ENCODE measurements around the gene PAX5. TPM values are rescaled to one million over a fixed set of nuclear protein-coding genes. Genes with fewer than 3 reads are reported as not detected.

PAX5 gene
- total RNA-seq, 1 donor from 2014 or later = 1.3 TPM

- peaks cover 6% of the 10 kb centered on the region for H3K27me3 Mint-ChIP-seq (ENCODE audit: unreplicated experiment)
- no peaks in the 10 kb centered on the region for H3K9me3 Mint-ChIP-seq (ENCODE audit: unreplicated experiment)
- H3K36me3 Mint-ChIP-seq (ENCODE audit: low read depth, unreplicated experiment) = no peaks in the 10 kb centered on the region
- no peak overlapping the region for H3K4me3 Mint-ChIP-seq (ENCODE audit: unreplicated experiment)
- no peaks in the 10 kb centered on the region for H3K4me1 Mint-ChIP-seq (ENCODE audit: unreplicated experiment)
- H3K27ac Mint-ChIP-seq (ENCODE audit: unreplicated experiment) = no peak overlapping the region
- TF ChIP-seq, protein P1, sequence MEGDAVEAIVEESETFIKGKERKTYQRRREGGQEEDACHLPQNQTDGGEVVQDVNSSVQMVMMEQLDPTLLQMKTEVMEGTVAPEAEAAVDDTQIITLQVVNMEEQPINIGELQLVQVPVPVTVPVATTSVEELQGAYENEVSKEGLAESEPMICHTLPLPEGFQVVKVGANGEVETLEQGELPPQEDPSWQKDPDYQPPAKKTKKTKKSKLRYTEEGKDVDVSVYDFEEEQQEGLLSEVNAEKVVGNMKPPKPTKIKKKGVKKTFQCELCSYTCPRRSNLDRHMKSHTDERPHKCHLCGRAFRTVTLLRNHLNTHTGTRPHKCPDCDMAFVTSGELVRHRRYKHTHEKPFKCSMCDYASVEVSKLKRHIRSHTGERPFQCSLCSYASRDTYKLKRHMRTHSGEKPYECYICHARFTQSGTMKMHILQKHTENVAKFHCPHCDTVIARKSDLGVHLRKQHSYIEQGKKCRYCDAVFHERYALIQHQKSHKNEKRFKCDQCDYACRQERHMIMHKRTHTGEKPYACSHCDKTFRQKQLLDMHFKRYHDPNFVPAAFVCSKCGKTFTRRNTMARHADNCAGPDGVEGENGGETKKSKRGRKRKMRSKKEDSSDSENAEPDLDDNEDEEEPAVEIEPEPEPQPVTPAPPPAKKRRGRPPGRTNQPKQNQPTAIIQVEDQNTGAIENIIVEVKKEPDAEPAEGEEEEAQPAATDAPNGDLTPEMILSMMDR (IDR thresholded peaks at IDR 0.05; ENCODE audit: unreplicated experiment) = no peak
- DNase-seq (ENCODE audit: low spot score) = no peak
Observed at GRCh38 chr9:36889844-36890243, 144.2 kb downstream of the PAX5 start.

DNA sequence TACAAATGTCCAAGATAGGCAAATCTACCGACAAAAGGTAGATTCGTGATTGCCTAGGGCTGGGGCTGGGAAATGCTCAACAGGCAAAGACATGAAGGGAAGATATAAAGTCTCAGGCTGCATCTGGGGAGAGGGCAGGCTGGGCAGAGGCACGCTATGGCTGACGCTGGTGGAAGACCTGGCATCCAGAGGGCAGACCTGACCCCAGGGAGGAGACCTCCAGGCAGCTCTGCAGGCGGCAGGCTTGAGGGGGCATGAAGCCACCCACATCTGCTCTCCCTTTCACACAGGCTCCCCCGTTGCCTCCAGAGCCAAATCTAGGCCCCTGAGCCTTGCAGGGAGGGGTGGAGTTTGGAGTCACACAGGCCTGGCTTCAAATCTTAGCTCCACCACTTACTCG is 145.5 kb downstream of the PAX5 start:
- Mint-ChIP-seq H3K9me3 (ENCODE audit: unreplicated experiment) (no peaks in the 10 kb centered on the region), H3K27me3 (ENCODE audit: unreplicated experiment) (no peaks in the 10 kb centered on the region), H3K27ac (ENCODE audit: unreplicated experiment) (no peak overlapping the region), H3K4me3 (ENCODE audit: unreplicated experiment) (no peak overlapping the region), H3K36me3 (ENCODE audit: low read depth, unreplicated experiment) (no peaks in the 10 kb centered on the region), H3K4me1 (ENCODE audit: unreplicated experiment) (no peaks in the 10 kb centered on the region)
- TF ChIP-seq, protein P1 (IDR thresholded peaks at IDR 0.05; ENCODE audit: unreplicated experiment) = no peak
- no peak for DNase-seq (ENCODE audit: low spot score)

DNA sequence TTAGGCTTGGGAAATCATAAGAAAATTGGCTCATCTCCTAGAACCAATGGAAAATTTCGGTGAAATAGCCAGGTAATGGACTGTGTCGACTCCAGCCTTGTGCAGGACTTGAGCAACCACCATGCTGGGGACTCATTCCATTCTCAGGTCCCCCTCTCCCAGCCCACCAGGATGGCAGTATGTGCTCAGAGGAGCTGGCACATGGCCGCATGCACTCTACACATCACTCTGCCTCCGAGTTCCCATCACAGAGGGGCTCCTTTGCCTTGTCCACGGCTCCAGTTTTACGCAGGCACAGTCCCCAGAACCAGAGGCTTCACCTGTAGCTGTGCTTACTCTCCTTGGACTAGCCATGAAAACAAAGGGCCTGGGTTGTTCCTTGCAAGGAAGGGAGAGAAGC is 149.3 kb downstream of the PAX5 start:
- no peak for DNase-seq (ENCODE audit: low spot score)
- no peaks in the 10 kb centered on the region for H3K4me1 Mint-ChIP-seq (ENCODE audit: unreplicated experiment)
- TF ChIP-seq, protein P1 (IDR thresholded peaks at IDR 0.05; ENCODE audit: unreplicated experiment) = no peak
- H3K9me3 Mint-ChIP-seq (ENCODE audit: unreplicated experiment) = no peaks in the 10 kb centered on the region
- H3K4me3 Mint-ChIP-seq (ENCODE audit: unreplicated experiment) = no peak overlapping the region
- H3K27me3 Mint-ChIP-seq (ENCODE audit: unreplicated experiment) = peaks cover 1% of the 10 kb centered on the region
- H3K36me3 Mint-ChIP-seq (ENCODE audit: low read depth, unreplicated experiment) = no peaks in the 10 kb centered on the region
- no peak overlapping the region for H3K27ac Mint-ChIP-seq (ENCODE audit: unreplicated experiment)

- peaks cover 3% of the 10 kb centered on the region for H3K27me3 Mint-ChIP-seq (ENCODE audit: unreplicated experiment)
- no peak overlapping the region for H3K27ac Mint-ChIP-seq (ENCODE audit: unreplicated experiment)
- no peak overlapping the region for H3K4me3 Mint-ChIP-seq (ENCODE audit: unreplicated experiment)
- H3K36me3 Mint-ChIP-seq (ENCODE audit: low read depth, unreplicated experiment) = peaks cover 3% of the 10 kb centered on the region
- DNase-seq (ENCODE audit: low spot score) = no peak
- TF ChIP-seq, protein P1 (IDR thresholded peaks at IDR 0.05; ENCODE audit: unreplicated experiment) = no peak
- H3K4me1 Mint-ChIP-seq (ENCODE audit: unreplicated experiment) = peaks cover 3% of the 10 kb centered on the region
- no peaks in the 10 kb centered on the region for H3K9me3 Mint-ChIP-seq (ENCODE audit: unreplicated experiment)
Observed at GRCh38 chr9:36882594-36882993, 151.5 kb downstream of the PAX5 start.

DNA sequence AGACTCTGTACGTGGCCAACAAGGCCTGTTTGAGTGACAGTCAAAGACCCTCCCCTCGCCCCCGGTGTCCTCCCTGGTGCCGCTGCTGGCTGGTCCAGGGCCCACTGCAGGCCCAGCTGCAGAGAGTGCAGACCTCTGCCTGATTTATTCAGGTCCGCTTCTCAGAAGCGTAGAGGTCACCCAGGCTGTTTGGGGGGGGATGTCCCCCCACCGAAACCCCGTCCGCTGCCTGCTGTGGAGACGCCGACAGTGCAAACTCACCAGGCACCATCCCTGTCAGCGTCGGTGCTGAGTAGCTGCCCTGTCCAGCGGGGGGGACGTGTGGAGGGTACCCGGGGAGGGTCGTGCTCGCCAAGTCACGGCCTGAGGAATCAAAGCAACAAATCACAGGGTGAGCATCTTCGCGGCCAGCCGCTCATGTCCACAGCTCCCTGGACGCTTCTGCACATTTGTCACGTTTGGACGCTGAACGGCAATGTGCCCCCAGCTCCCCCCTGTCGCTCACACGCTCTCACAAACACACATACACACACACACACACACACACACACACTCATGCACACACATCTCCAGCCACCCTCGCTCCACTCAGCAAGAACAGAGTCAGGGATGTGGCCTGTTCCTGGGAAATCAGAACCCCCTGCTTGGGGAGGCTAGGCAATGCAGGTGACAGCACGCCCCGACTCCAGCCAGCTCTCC is 152.2 kb downstream of the PAX5 start:
- Mint-ChIP-seq H3K9me3 (ENCODE audit: unreplicated experiment) (no peaks in the 10 kb centered on the region), H3K36me3 (ENCODE audit: low read depth, unreplicated experiment) (peaks cover 3% of the 10 kb centered on the region), H3K27me3 (ENCODE audit: unreplicated experiment) (peaks cover 3% of the 10 kb centered on the region), H3K27ac (ENCODE audit: unreplicated experiment) (no peak overlapping the region), H3K4me1 (ENCODE audit: unreplicated experiment) (peaks cover 3% of the 10 kb centered on the region), H3K4me3 (ENCODE audit: unreplicated experiment) (no peak overlapping the region)
- no peak for DNase-seq (ENCODE audit: low spot score)
- TF ChIP-seq, protein P1 (IDR thresholded peaks at IDR 0.05; ENCODE audit: unreplicated experiment) = no peak

Data from endothelial cell (in vitro differentiated cells).